ENCODE measurements around the gene POLR3F. TPM values are rescaled to one million over a fixed set of nuclear protein-coding genes. Genes with fewer than 3 reads are reported as not detected.
"Not testable (repeated sequence)": the region's sequence is repeated elsewhere in the genome, so short reads cannot be mapped to it uniquely, and the experiment has no call there.

The POLR3F gene
- total and polyA plus RNA-seq, 2 donors, result 8.1 to 18.7 TPM

DNA sequence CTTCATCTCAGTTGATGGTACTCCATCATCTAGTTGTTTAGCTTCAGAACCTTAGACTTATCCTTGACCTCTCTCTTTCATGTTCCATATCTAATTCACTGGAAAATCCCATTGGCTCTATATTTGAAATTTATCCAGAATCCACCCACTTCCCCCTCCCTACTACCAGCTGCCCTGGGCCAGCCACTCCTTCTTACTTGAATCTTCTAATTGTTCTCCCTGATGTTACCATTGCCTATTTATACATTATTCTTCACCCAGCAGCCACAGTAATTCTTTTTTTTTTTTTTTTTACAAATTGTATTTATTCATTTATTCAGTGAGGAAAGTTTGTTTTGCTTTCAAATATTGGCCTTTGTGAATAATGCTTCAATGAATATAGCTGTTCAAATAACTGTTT, 48.8 kb downstream of the POLR3F start:
- Histone ChIP-seq H3K27ac (ENCODE audit: low read depth) (no peak overlapping the region), H3K4me3 (ENCODE audit: low read depth, low read length) (no peak overlapping the region), H3K36me3 (ENCODE audit: insufficient read depth) (peaks cover 2% of the 10 kb centered on the region), H3K4me1 (ENCODE audit: insufficient read depth) (no peaks in the 10 kb centered on the region)
- DNase-seq (ENCODE audit: extremely low spot score), result no peak

GRCh38 chr20:18522066-18522465, 54.9 kb downstream of the POLR3F start:
- not testable (repeated sequence) for DNase-seq (ENCODE audit: extremely low spot score); H3K4me1 ChIP-seq (ENCODE audit: insufficient read depth); H3K4me3 ChIP-seq (ENCODE audit: low read depth, low read length); H3K27ac ChIP-seq (ENCODE audit: low read depth); H3K36me3 ChIP-seq (ENCODE audit: insufficient read depth)
- 94% methylated on average over 9 of the region's 9 CpGs for WGBS

- H3K27ac ChIP-seq (ENCODE audit: low read depth), result no peak overlapping the region
- H3K4me1 ChIP-seq (ENCODE audit: insufficient read depth), result no peaks in the 10 kb centered on the region
- no peak for DNase-seq (ENCODE audit: extremely low spot score)
- H3K36me3 ChIP-seq (ENCODE audit: insufficient read depth), result peaks cover 4% of the 10 kb centered on the region
- 89% methylated on average over 2 of the region's 2 CpGs for WGBS
- no peak overlapping the region for H3K4me3 ChIP-seq (ENCODE audit: low read depth, low read length)
These were observed 55.9 kb downstream of the POLR3F start for GRCh38 chr20:18523066-18523465.

DNA sequence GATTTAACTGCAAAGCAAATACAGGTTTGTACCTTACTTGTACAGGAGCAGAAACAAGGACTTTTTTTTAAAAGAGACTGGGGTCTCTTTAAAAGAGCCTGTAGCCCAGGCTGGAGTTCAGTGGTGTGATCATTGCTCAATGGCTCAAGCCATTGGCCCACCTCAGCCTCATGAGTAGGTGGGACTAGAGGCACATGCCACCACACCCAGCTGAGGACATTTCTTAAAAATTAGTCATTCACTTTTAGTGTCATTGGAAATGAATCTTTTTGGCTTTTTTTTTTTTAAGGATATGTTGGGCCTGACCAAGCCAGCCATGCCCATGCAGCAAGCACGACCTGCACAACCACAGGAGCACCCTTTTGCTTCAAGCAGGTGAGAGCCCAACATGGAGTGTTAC, 57.5 kb downstream of the POLR3F start:
- Histone ChIP-seq H3K27ac (ENCODE audit: low read depth) (no peak overlapping the region), H3K36me3 (ENCODE audit: insufficient read depth) (peaks cover 5% of the 10 kb centered on the region), H3K4me1 (ENCODE audit: insufficient read depth) (no peaks in the 10 kb centered on the region), H3K4me3 (ENCODE audit: low read depth, low read length) (no peak overlapping the region)
- WGBS, result 95% methylated on average over 1 of the region's 1 CpG
- no peak for DNase-seq (ENCODE audit: extremely low spot score)

DNA sequence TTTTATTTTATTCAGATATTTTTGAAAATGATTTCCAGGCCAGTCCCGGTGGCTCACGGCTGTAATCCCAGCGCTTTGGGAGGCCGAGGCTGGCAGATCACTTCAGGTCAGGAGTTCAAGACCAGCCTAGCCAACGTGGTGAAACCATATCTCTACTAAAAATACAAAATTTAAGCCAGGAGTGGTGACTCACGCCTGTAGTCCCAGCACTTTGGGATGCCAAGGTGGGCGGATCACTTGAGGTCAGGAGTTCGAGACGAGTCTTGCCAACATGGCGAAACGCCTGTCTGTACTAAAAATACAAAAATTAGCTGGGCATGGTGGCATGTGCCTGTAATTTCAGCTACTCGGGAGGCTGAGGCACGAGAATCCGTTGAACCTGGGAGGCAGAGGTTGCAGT, 59.6 kb downstream of the POLR3F start:
- not testable (repeated sequence) for DNase-seq (ENCODE audit: extremely low spot score); H3K27ac ChIP-seq (ENCODE audit: low read depth); H3K4me1 ChIP-seq (ENCODE audit: insufficient read depth); H3K4me3 ChIP-seq (ENCODE audit: low read depth, low read length); H3K36me3 ChIP-seq (ENCODE audit: insufficient read depth)
- WGBS, result 84% methylated on average over 14 of the region's 14 CpGs

DNA sequence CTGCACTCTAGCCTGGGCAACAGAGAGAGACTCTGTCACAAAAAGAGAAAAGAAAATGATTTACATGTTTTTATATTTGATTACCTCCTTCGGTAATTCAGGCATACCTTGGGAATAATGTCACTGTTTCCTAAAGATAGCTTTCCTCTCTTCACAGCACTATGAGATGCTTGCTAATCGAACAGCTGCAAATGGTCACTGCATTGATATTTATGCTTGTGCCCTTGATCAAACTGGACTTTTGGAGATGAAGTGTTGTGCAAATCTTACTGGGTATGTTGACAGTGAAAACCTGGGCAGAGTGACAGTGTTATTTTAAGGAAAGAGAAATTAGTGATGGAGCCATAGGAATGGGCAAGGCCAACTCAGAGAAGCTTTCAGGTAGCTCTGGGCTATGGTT, 60.1 kb downstream of the POLR3F start:
- no peak for DNase-seq (ENCODE audit: extremely low spot score)
- no peaks in the 10 kb centered on the region for H3K4me1 ChIP-seq (ENCODE audit: insufficient read depth)
- H3K4me3 ChIP-seq (ENCODE audit: low read depth, low read length), result no peak overlapping the region
- no peak overlapping the region for H3K27ac ChIP-seq (ENCODE audit: low read depth)
- peaks cover 5% of the 10 kb centered on the region for H3K36me3 ChIP-seq (ENCODE audit: insufficient read depth)
- 96% methylated on average over 2 of the region's 2 CpGs for WGBS

DNA sequence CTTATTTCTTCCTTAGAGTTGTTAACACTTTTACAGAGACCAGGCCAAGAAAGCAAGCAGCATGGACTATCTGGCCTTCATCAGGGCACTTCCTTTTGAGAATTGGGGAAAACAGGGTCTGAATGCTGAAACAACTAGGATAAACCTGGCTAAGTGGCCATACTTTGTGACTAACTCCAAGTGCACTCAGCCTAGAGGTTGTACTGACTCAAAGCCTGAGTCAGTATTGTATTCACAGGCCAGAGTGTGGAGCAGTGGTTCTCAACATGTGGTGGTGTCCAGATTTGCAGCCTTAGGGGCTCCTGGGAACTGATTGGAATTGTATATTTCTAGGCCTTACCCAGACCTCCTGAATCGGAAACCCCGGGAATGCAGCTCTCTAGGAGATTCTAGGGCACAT, 60.6 kb downstream of the POLR3F start:
- H3K4me3 ChIP-seq (ENCODE audit: low read depth, low read length), result no peak overlapping the region
- peaks cover 7% of the 10 kb centered on the region for H3K36me3 ChIP-seq (ENCODE audit: insufficient read depth)
- WGBS, result 95% methylated on average over 2 of the region's 2 CpGs
- no peaks in the 10 kb centered on the region for H3K4me1 ChIP-seq (ENCODE audit: insufficient read depth)
- no peak overlapping the region for H3K27ac ChIP-seq (ENCODE audit: low read depth)
- DNase-seq (ENCODE audit: extremely low spot score), result no peak

- DNase-seq (ENCODE audit: extremely low spot score), result no peak
- Histone ChIP-seq H3K4me3 (ENCODE audit: low read depth, low read length) (no peak overlapping the region), H3K27ac (ENCODE audit: low read depth) (no peak overlapping the region), H3K4me1 (ENCODE audit: insufficient read depth) (no peaks in the 10 kb centered on the region), H3K36me3 (ENCODE audit: insufficient read depth) (peaks cover 11% of the 10 kb centered on the region)
These were observed 61.9 kb downstream of the POLR3F start for GRCh38 chr20:18529041-18529440.

DNA sequence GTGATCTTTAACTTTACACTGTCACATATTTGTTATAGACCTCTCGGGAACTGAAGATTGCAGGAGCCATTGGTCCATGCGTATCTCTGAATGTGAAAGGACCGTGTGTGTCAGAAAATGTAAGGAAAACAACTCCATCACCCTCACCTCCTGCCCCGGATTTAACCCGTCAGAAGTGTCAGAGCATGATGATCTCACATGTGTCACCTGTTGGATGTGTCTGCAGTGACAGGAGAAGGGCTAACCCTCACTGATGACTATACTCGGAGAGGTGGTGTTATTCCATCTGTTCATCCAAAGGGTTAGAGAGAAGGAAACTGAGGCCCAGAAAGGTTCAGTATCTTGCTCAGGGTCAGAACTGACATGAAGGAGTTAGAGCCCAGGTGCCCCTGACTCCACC, 65.4 kb downstream of the POLR3F start:
- Histone ChIP-seq H3K4me3 (ENCODE audit: low read depth, low read length) (no peak overlapping the region), H3K27ac (ENCODE audit: low read depth) (no peak overlapping the region), H3K4me1 (ENCODE audit: insufficient read depth) (no peaks in the 10 kb centered on the region), H3K36me3 (ENCODE audit: insufficient read depth) (peaks cover 11% of the 10 kb centered on the region)
- 85% methylated on average over 6 of the region's 6 CpGs for WGBS
- DNase-seq (ENCODE audit: extremely low spot score), result no peak

DNA sequence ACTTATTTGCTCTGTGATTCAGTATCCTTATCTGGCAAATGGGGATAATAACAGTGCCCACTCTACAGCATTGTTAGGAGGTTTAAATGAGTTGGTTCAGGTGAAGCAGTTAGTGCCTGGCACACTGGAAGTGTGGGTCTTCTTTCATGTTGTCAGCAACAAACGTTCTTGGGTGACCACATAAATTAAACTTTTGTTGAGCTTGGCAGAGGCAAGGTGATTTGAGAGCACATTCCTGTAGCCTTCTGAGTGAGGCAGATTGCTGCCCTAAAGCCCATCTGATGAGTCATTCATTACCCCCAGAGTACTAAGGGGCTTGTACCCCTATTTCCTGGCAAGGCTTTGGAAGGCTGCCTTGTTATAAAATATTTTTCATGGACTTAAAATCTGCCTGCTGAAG, 66.3 kb downstream of the POLR3F start:
- DNase-seq (ENCODE audit: extremely low spot score), result no peak
- no peak overlapping the region for H3K27ac ChIP-seq (ENCODE audit: low read depth)
- peaks cover 7% of the 10 kb centered on the region for H3K36me3 ChIP-seq (ENCODE audit: insufficient read depth)
- H3K4me3 ChIP-seq (ENCODE audit: low read depth, low read length), result no peak overlapping the region
- WGBS, result 61% methylated on average over 1 of the region's 1 CpG
- H3K4me1 ChIP-seq (ENCODE audit: insufficient read depth), result no peaks in the 10 kb centered on the region

GRCh38 chr20:18533978-18534644, 66.9 kb downstream of the POLR3F start:
- WGBS, result 84% methylated on average over 6 of the region's 6 CpGs
- Histone ChIP-seq H3K36me3 (ENCODE audit: insufficient read depth) (peaks cover 7% of the 10 kb centered on the region), H3K4me1 (ENCODE audit: insufficient read depth) (no peaks in the 10 kb centered on the region), H3K4me3 (ENCODE audit: low read depth, low read length) (no peak overlapping the region), H3K27ac (ENCODE audit: low read depth) (no peak overlapping the region)
- no peak for DNase-seq (ENCODE audit: extremely low spot score)

Small RNA genes lying within 50 kb of the gene (small RNA-seq; reads per million reads assigned to genes)
- gene MIR3192 (0.09 reads per million), gene RNA5SP476 (not detected)

Other genes starting within 250 kb of the POLR3F start
- 24.2 TPM for gene ZNF133, start 178.9 kb upstream of the POLR3F start, total RNA-seq
- 15.2 TPM for gene ZNF133, start 178.9 kb upstream of the POLR3F start, polyA plus RNA-seq
- 3.1 TPM for gene DZANK1, start 360 bp upstream of the POLR3F start, total RNA-seq
- gene DZANK1, start 360 bp upstream of the POLR3F start, polyA plus RNA-seq, result 1.7 TPM
- gene RBBP9, start 29.8 kb downstream of the POLR3F start, total RNA-seq, result 21.9 TPM
- gene RBBP9, start 29.8 kb downstream of the POLR3F start, polyA plus RNA-seq, result 9.3 TPM
- 31.9 TPM for gene SEC23B, start 40.5 kb downstream of the POLR3F start, total RNA-seq
- gene SEC23B, start 40.5 kb downstream of the POLR3F start, polyA plus RNA-seq, result 15.1 TPM
- gene SMIM26, start 100.0 kb downstream of the POLR3F start, total RNA-seq, result 60.9 TPM
- gene SMIM26, start 100.0 kb downstream of the POLR3F start, polyA plus RNA-seq, result 117 TPM
- 18.0 TPM for gene DTD1, start 120.7 kb downstream of the POLR3F start, total RNA-seq
- 28.4 TPM for gene DTD1, start 120.7 kb downstream of the POLR3F start, polyA plus RNA-seq

Data from urinary bladder (tissue), 4 donors.